HEK293 (cell line): Measurements from ENCODE around the gene IMMP2L.

Source experiments
- CTCF ChIA-PET: fragments of 350-600 bp; formaldehyde crosslinking; extraction: SDS; loops from one replicate; lab custom pipeline; 2021; ENCODE audit warnings: antibody characterized with exemption; lab: Yijun Ruan, JAX
- POLR2A ChIA-PET: fragments of 300-600 bp; formaldehyde crosslinking; extraction: SDS; loops from one replicate; lab custom pipeline; 2020; ENCODE audit warnings: antibody characterized with exemption, inconsistent platforms; lab: Yijun Ruan, JAX
- H3K27ac ChIP-seq: fragments of 200-500 bp; sonication (Bioruptor generic); 2 replicates; pipeline ENCODE4 v1.5.1; 2014; ENCODE audit warnings: low read depth, low read length, control low read depth, inconsistent platforms; ENCODE audit errors: extremely low read depth
- H3K36me3 ChIP-seq, 2 experiments: fragments of 200-500 bp in 1 of 2; sonication (Bioruptor generic) in 1 of 2; 1 replicate in 1 of 2; 2 replicates in 1 of 2; pipeline ENCODE4 v1.5.1; 2014 to 2017; ENCODE audit warnings: inconsistent platforms in 2 of 2, low read length in 2 of 2; ENCODE audit not compliant: control insufficient read depth in 2 of 2, insufficient read depth in 1 of 2
- H3K4me1 ChIP-seq: fragments of 200-500 bp; sonication (Bioruptor generic); 2 replicates; pipeline ENCODE4 v1.5.1; 2014; ENCODE audit warnings: mild to moderate bottlenecking, low read length, inconsistent platforms; ENCODE audit not compliant: control insufficient read depth, insufficient read depth
- H3K4me3 ChIP-seq: 2 replicates; pipeline ENCODE4 v1.5.1; 2011; ENCODE audit warnings: low read depth, mild to moderate bottlenecking, control low read depth, low read length, moderate library complexity
- H3K9me3 ChIP-seq: fragments of 200-500 bp; sonication (Bioruptor generic); 2 replicates; pipeline ENCODE4 v1.5.1; 2014; ENCODE audit warnings: low read depth, low read length, inconsistent platforms; ENCODE audit not compliant: control insufficient read depth, insufficient read depth
- BCL6B ChIP-seq: fragments of 450-650 bp; formaldehyde crosslinking; IDR thresholded peaks from 2 replicates; pipeline ENCODE4 v1.5.1; 2017; ENCODE audit warnings: missing biosample characterization, missing genetic modification characterization
- EGR2 ChIP-seq: fragments of 450-650 bp; formaldehyde crosslinking; IDR thresholded peaks from 2 replicates; pipeline ENCODE4 v1.5.1; 2016; ENCODE audit warnings: low read depth, missing biosample characterization, missing genetic modification characterization
- HOXD13 ChIP-seq: sonication (generic); formaldehyde crosslinking; IDR thresholded peaks from 2 replicates; pipeline ENCODE4 v1.8.0; 2022; ENCODE audit warnings: missing genetic modification reagents, borderline replicate concordance
- MEIS1 ChIP-seq: sonication (generic); formaldehyde crosslinking; IDR thresholded peaks from 2 replicates; pipeline ENCODE4 v1.8.1; 2022; ENCODE audit warnings: missing genetic modification reagents, mild to moderate bottlenecking, borderline replicate concordance
- SCRT2 ChIP-seq: fragments of 450-650 bp; formaldehyde crosslinking; IDR thresholded peaks from 2 replicates; pipeline ENCODE4 v1.5.1; 2016; ENCODE audit warnings: missing biosample characterization, missing genetic modification characterization
- ZNF148 ChIP-seq: fragments of 450-650 bp; formaldehyde crosslinking; IDR thresholded peaks from 2 replicates; pipeline ENCODE4 v1.5.0; 2017; ENCODE audit warnings: missing biosample characterization, missing genetic modification characterization, borderline replicate concordance
- ZNF211 ChIP-seq: fragments of 450-650 bp; formaldehyde crosslinking; IDR thresholded peaks from 2 replicates; pipeline ENCODE4 v1.5.1; 2016; ENCODE audit warnings: low read depth, missing biosample characterization, missing genetic modification characterization
- ZNF292 ChIP-seq: fragments of 450-650 bp; formaldehyde crosslinking; IDR thresholded peaks from 2 replicates; pipeline ENCODE4 v1.5.1; 2016; ENCODE audit warnings: low read depth, missing biosample characterization, missing genetic modification characterization, borderline replicate concordance
- ZNF423 ChIP-seq: fragments of 450-650 bp; formaldehyde crosslinking; IDR thresholded peaks from 2 replicates; pipeline ENCODE4 v1.5.1; 2016; ENCODE audit warnings: missing biosample characterization, missing genetic modification characterization
- ZNF449 ChIP-seq: fragments of 450-650 bp; formaldehyde crosslinking; IDR thresholded peaks from 2 replicates; pipeline ENCODE4 v1.5.1; 2017; ENCODE audit warnings: missing biosample characterization, mild to moderate bottlenecking, missing genetic modification characterization, moderate library complexity
- ZNF513 ChIP-seq: fragments of 450-650 bp; IDR thresholded peaks from 2 replicates; pipeline ENCODE4 v1.5.1; 2018; ENCODE audit warnings: missing biosample characterization, missing genetic modification characterization
- ZNF626 ChIP-seq: fragments of 450-650 bp; sonication (Bioruptor Pico); formaldehyde crosslinking; IDR thresholded peaks from 2 replicates; pipeline ENCODE4 v1.5.1; 2018; ENCODE audit warnings: missing biosample characterization, missing genetic modification characterization, inconsistent platforms
- ZNF639 ChIP-seq: fragments of 450-650 bp; formaldehyde crosslinking; IDR thresholded peaks from 2 replicates; pipeline ENCODE4 v1.5.1; 2016; ENCODE audit warnings: missing biosample characterization, missing genetic modification characterization
- ZNF837 ChIP-seq: fragments of 450-650 bp; formaldehyde crosslinking; IDR thresholded peaks from 2 replicates; pipeline ENCODE4 v1.5.1; 2016; ENCODE audit warnings: missing biosample characterization, missing genetic modification characterization
- TF ChIP-seq, protein P1 (sequence below): fragments of 450-650 bp; formaldehyde crosslinking; IDR thresholded peaks from 2 replicates; pipeline ENCODE4 v1.5.1; 2016; ENCODE audit warnings: missing biosample characterization, missing genetic modification characterization, borderline replicate concordance
- TF ChIP-seq, protein P2 (sequence below): fragments of 450-650 bp; formaldehyde crosslinking; IDR thresholded peaks from 2 replicates; pipeline ENCODE4 v1.5.1; 2016; ENCODE audit warnings: missing biosample characterization, missing genetic modification characterization
- TF ChIP-seq, protein P3 (sequence below): fragments of 450-650 bp; formaldehyde crosslinking; IDR thresholded peaks from 2 replicates; pipeline ENCODE4 v1.5.1; 2016; ENCODE audit warnings: missing biosample characterization, missing genetic modification characterization, low read depth

Gene IMMP2L

DNA sequence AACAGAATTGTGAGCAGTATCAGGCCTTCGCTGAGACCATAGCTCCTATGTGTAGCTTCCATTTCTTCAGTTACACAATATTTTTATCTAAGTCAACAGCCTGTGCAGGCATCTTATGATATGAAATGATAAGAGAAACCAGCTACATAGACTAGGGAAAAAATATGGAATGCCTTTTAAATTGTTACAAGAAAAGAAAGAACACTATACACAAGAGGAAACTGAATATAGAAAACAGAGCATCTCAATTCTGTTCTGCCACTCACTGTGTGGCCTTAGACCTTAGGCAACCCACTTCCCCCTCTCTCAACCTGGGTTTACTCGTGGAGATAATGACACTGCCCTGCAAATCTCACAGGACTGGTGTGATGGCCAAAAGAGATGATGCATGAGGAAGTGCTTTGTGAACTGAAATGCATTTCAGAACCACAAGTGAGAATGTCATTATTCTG, 338.5 kb downstream of the IMMP2L start:
- Histone ChIP-seq H3K27ac (no peak overlapping the region), H3K9me3 (no peaks in the 10 kb centered on the region), H3K4me1 (no peaks in the 10 kb centered on the region), H3K4me3 (no peak overlapping the region), H3K36me3 (no peaks in the 10 kb centered on the region)
- POLR2A ChIA-PET: no interaction called here
- TF ChIP-seq ZNF639 (tag by site-specific recombination) (no peak), ZNF211 (tag by site-specific recombination) (no peak)
- CTCF ChIA-PET: no interaction called here

DNA sequence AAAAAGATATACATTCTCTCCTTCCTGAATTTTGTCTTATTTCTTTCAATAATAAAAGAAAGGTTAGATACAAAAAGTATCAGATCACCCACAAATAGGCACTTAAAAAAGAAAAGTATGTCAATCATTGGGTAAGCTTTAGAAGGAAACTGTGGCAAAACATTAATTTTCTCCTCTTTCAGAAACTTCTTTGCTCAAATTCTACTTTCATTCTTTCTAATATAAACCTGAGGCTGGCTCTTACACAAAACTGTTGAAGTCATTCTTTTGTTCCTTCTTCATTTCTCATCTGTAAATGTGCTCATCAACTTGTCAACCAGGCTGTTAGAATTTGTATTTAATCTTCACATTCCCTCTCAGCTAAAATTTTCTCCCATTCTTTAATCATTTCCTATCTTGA, 346.7 kb downstream of the IMMP2L start:
- H3K4me1 ChIP-seq: no peaks in the 10 kb centered on the region
- ChIA-PET POLR2A (no interaction called here), CTCF (no interaction called here)
- no peaks in the 10 kb centered on the region for H3K36me3 ChIP-seq
- no peak overlapping the region for H3K4me3 ChIP-seq
- TF ChIP-seq SCRT2 (no peak), ZNF837 (tag by site-specific recombination) (no peak), MEIS1 (CRISPR knock-in tag) (no peak), ZNF148 (tag by site-specific recombination) (no peak), BCL6B (no peak), ZNF292 (tag by site-specific recombination) (no peak), ZNF423 (tag by site-specific recombination) (no peak), EGR2 (tag by site-specific recombination) (no peak), ZNF626 (tag by site-specific recombination) (no peak), ZNF449 (tag by site-specific recombination) (no peak), HOXD13 (no peak), ZNF513 (tag by site-specific recombination) (no peak)
- TF ChIP-seq, protein P1, sequence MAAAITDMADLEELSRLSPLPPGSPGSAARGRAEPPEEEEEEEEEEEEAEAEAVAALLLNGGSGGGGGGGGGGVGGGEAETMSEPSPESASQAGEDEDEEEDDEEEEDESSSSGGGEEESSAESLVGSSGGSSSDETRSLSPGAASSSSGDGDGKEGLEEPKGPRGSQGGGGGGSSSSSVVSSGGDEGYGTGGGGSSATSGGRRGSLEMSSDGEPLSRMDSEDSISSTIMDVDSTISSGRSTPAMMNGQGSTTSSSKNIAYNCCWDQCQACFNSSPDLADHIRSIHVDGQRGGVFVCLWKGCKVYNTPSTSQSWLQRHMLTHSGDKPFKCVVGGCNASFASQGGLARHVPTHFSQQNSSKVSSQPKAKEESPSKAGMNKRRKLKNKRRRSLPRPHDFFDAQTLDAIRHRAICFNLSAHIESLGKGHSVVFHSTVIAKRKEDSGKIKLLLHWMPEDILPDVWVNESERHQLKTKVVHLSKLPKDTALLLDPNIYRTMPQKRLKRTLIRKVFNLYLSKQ (tag by site-specific recombination): no peak
- TF ChIP-seq, protein P2, sequence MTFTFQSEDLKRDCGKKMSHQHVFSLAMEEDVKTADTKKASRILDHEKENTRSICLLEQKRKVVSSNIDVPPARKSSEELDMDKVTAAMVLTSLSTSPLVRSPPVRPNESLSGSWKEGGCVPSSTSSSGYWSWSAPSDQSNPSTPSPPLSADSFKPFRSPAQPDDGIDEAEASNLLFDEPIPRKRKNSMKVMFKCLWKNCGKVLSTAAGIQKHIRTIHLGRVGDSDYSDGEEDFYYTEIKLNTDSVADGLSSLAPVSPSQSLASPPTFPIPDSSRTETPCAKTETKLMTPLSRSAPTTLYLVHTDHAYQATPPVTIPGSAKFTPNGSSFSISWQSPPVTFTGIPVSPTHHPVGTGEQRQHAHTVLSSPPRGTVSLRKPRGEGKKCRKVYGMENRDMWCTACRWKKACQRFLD (tag by site-specific recombination): no peak
- TF ChIP-seq, protein P3, sequence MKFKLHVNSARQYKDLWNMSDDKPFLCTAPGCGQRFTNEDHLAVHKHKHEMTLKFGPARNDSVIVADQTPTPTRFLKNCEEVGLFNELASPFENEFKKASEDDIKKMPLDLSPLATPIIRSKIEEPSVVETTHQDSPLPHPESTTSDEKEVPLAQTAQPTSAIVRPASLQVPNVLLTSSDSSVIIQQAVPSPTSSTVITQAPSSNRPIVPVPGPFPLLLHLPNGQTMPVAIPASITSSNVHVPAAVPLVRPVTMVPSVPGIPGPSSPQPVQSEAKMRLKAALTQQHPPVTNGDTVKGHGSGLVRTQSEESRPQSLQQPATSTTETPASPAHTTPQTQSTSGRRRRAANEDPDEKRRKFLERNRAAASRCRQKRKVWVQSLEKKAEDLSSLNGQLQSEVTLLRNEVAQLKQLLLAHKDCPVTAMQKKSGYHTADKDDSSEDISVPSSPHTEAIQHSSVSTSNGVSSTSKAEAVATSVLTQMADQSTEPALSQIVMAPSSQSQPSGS (tag by site-specific recombination): no peak
- no peaks in the 10 kb centered on the region for H3K9me3 ChIP-seq
- no peak overlapping the region for H3K27ac ChIP-seq
